Stimulated activated naive CD8-positive, alpha-beta T cell treated with anti-CD3 and anti-CD28 coated beads, Interleukin-15, amount 100 ng/mL, for 72 hours (primary cell): ENCODE results near the gene FUBP3.
"Not testable (repeated sequence)": the region's sequence is repeated elsewhere in the genome, so short reads cannot be mapped to it uniquely, and the experiment has no call there.

Experiments used
- ATAC-seq: fragments of 150-1000 bp; cut with Tn5 transposase; 2 replicates; pipeline ENCODE4 v1.10.0; 2021; ENCODE audit warnings: mild to moderate bottlenecking, moderate library complexity
- DNase-seq, 2 donors: peaks; one replicate each; pipeline ENCODE4 v3.0.0; 2021 to 2022
- H3K27ac Mint-ChIP-seq, 2 donors: one replicate each; pipeline ENCODE4 v1.8.0; 2022; ENCODE audit warnings: mild to moderate bottlenecking in 2 of 2, mixed read lengths in 2 of 2, moderate library complexity in 2 of 2
- H3K27me3 Mint-ChIP-seq: one replicate; pipeline ENCODE4 v1.8.0; 2022; ENCODE audit warnings: mixed read lengths
- H3K4me1 Mint-ChIP-seq: one replicate; pipeline ENCODE4 v1.8.0; 2022; ENCODE audit warnings: mild to moderate bottlenecking, mixed read lengths
- H3K4me3 Mint-ChIP-seq, 2 donors: one replicate each; pipeline ENCODE4 v1.8.0; 2022; ENCODE audit warnings: mild to moderate bottlenecking in 2 of 2, mixed read lengths in 2 of 2, moderate library complexity in 1 of 2
- H3K9me3 Mint-ChIP-seq, 2 donors: one replicate each; pipeline ENCODE4 v1.8.0; 2022; ENCODE audit warnings: mixed read lengths in 2 of 2

FUBP3 gene

GRCh38 chr9:130666393-130667119 lies 87.2 kb downstream of the FUBP3 start:
- peaks cover 46% of the 10 kb centered on the region for H3K4me1 Mint-ChIP-seq
- peaks cover 73% of the 10 kb centered on the region for H3K27me3 Mint-ChIP-seq
- H3K27ac Mint-ChIP-seq, result no peak overlapping the region
- DNase-seq (no peak), ATAC-seq (no peak)
- no peaks in the 10 kb centered on the region for H3K9me3 Mint-ChIP-seq
- no peak overlapping the region for H3K4me3 Mint-ChIP-seq

DNA sequence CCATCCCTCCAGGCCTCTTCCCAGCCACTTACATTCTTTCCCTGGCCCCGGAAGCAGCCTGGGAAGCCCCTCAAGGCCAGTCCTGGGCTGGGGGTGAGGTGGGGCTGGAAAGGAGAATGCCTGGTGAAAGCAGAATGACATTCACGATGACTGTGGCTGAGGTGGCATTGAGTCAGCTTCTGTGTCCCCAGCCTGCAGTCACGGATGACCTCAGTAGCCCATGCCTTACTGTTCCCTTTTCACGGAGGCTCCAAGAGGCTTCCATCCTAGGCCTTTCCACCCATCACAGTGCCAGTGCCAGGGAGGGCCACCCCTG lies 87.7 kb downstream of the FUBP3 start:
- Mint-ChIP-seq H3K27ac (no peak overlapping the region), H3K4me3 (no peak overlapping the region), H3K27me3 (peaks cover 68% of the 10 kb centered on the region), H3K4me1 (peaks cover 41% of the 10 kb centered on the region), H3K9me3 (no peaks in the 10 kb centered on the region)
- no peak for DNase-seq
- no peak for ATAC-seq

DNA sequence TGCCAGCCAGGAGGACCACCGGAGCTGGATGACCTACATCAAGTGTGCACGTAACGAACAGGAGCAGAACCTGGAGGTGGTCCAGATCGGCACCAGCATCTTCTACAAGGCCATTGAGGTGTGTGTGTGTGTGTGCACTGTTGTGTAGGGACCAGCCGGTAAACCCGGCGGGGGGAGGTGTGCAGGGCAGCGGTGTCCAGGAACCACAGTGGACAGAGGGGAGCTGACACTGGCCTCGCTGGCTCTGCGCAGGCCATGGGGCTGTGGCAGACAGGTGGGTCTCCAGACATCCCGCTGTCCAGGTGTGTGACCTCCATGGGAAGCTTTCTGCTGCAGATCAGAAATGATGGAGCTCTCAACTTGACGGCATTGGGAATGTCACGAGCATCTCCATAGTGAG lies 88.8 kb downstream of the FUBP3 start:
- Mint-ChIP-seq H3K27me3 (peaks cover 57% of the 10 kb centered on the region), H3K9me3 (no peaks in the 10 kb centered on the region), H3K4me3 (no peak overlapping the region), H3K27ac (no peak overlapping the region), H3K4me1 (peaks cover 29% of the 10 kb centered on the region)
- DNase-seq (no peak), ATAC-seq (no peak)

- Mint-ChIP-seq H3K9me3 (no peaks in the 10 kb centered on the region), H3K4me3 (no peak overlapping the region), H3K27me3 (peaks cover 52% of the 10 kb centered on the region)
These were observed 89.3 kb downstream of the FUBP3 start for GRCh38 chr9:130668659-130669058.

DNA sequence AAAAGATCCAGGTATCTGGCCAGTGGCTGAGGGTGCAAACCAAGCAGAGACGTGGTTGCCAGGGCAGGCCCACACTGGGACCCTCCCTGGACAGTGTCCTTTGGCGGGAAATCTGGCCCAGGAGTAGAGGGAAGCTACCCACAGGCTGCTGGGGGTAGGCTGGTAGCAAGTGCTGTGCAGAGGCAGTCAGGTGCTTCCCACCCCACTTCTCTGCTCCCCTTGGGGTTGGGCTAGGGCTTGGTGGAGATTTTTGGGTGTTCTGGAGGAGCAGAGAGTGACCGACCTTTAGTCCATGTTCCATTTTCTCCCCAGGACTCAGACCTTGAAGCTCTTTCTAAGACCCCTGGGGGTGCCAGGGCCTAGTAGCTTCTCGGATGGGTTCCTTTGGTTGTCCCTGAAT lies 90.6 kb downstream of the FUBP3 start:
- peaks cover 16% of the 10 kb centered on the region for H3K4me1 Mint-ChIP-seq
- H3K4me3 Mint-ChIP-seq, result no peak overlapping the region
- H3K27me3 Mint-ChIP-seq, result peaks cover 39% of the 10 kb centered on the region
- no peak for DNase-seq
- ATAC-seq, result no peak
- H3K27ac Mint-ChIP-seq, result no peak overlapping the region
- no peaks in the 10 kb centered on the region for H3K9me3 Mint-ChIP-seq

More at GRCh38 chr9:130668659-130669058, 89.3 kb downstream of the FUBP3 start:
- ATAC-seq, result no peak
- no peak for DNase-seq
- no peak overlapping the region for H3K27ac Mint-ChIP-seq
- peaks cover 27% of the 10 kb centered on the region for H3K4me1 Mint-ChIP-seq

GRCh38 chr9:130670644-130671043 lies 91.3 kb downstream of the FUBP3 start:
- H3K9me3 Mint-ChIP-seq, result no peaks in the 10 kb centered on the region
- H3K27ac Mint-ChIP-seq, result no peak overlapping the region
- peaks cover 9% of the 10 kb centered on the region for H3K4me1 Mint-ChIP-seq
- no peak for ATAC-seq
- no peak for DNase-seq
- no peak overlapping the region for H3K4me3 Mint-ChIP-seq
- peaks cover 32% of the 10 kb centered on the region for H3K27me3 Mint-ChIP-seq

DNA sequence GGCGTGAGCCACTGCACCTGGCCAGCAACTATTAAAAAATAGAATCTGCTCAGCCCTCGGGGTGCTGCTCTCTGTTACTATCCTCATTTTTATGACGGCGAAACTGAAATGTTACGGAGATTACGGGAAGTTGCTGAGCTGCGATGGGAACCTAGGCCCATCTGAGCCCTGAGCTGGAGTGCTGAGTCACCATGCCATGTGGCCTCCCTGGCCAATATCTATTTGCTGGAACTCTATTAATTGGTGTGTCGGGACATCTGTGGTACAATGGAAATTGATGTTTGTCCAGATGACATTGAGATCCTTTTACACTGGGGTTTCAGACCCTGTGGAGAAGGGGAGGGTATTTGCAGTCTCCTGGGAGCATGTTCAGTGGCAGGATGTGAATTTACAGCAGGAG lies 93.1 kb downstream of the FUBP3 start:
- no peak overlapping the region for H3K27ac Mint-ChIP-seq
- no peaks in the 10 kb centered on the region for H3K9me3 Mint-ChIP-seq
- ATAC-seq (no peak), DNase-seq (no peak)
- H3K4me3 Mint-ChIP-seq, result no peak overlapping the region
- H3K4me1 Mint-ChIP-seq, result no peaks in the 10 kb centered on the region
- H3K27me3 Mint-ChIP-seq, result peaks cover 14% of the 10 kb centered on the region

- H3K27me3 Mint-ChIP-seq, result peaks cover 9% of the 10 kb centered on the region
- H3K9me3 Mint-ChIP-seq, result no peaks in the 10 kb centered on the region
- no peak overlapping the region for H3K27ac Mint-ChIP-seq
- no peak overlapping the region for H3K4me3 Mint-ChIP-seq
- no peaks in the 10 kb centered on the region for H3K4me1 Mint-ChIP-seq
- ATAC-seq, result no peak
- no peak for DNase-seq
These were observed 93.7 kb downstream of the FUBP3 start for GRCh38 chr9:130672933-130673615.

DNA sequence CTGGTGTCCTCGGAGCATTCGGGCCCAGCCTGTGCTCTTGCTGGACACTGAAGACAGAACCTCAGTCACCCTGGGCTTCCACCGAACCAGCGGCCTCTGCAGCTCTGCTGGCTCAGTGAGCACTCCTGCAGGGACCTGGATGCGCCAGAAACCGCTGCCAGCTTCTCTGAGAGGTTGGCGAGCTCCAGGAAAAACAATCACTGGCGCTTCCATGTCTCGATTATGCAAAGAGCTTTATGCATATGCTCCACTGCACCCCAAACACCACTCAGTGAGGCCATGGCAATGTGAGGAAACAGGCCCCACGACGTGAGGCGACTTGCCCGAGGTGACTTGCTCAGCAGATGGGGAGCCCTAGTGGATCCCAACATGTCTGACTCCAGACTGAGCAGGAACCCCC lies 96.0 kb downstream of the FUBP3 start:
- DNase-seq, result no peak
- Mint-ChIP-seq H3K4me3 (no peak overlapping the region), H3K27me3 (peaks cover 24% of the 10 kb centered on the region), H3K9me3 (no peaks in the 10 kb centered on the region), H3K27ac (no peak overlapping the region), H3K4me1 (no peaks in the 10 kb centered on the region)
- ATAC-seq, result no peak

DNA sequence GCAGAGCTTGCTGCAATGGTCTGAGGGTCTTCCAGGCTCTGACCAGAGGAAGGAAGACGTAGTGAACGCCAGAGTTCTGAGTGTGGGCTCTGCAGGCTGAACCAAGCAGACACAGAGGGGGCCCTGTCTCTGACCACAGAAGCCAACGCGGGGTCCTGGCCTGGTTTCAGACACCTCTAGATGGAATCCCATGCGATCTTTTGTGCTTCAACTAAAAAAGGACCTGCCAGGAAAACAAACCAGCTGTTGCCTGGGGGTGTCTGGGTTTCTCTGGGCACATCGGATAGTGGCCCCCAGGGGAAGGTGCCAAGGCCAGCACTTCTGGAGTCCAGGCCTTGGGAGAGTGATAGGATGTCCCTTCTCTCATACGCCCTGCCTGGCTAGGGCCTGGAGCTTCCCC lies 97.9 kb downstream of the FUBP3 start:
- ATAC-seq (no peak), DNase-seq (no peak)
- Mint-ChIP-seq H3K9me3 (no peaks in the 10 kb centered on the region), H3K4me1 (peaks cover 5% of the 10 kb centered on the region), H3K4me3 (no peak overlapping the region), H3K27ac (no peak overlapping the region), H3K27me3 (peaks cover 24% of the 10 kb centered on the region)

DNA sequence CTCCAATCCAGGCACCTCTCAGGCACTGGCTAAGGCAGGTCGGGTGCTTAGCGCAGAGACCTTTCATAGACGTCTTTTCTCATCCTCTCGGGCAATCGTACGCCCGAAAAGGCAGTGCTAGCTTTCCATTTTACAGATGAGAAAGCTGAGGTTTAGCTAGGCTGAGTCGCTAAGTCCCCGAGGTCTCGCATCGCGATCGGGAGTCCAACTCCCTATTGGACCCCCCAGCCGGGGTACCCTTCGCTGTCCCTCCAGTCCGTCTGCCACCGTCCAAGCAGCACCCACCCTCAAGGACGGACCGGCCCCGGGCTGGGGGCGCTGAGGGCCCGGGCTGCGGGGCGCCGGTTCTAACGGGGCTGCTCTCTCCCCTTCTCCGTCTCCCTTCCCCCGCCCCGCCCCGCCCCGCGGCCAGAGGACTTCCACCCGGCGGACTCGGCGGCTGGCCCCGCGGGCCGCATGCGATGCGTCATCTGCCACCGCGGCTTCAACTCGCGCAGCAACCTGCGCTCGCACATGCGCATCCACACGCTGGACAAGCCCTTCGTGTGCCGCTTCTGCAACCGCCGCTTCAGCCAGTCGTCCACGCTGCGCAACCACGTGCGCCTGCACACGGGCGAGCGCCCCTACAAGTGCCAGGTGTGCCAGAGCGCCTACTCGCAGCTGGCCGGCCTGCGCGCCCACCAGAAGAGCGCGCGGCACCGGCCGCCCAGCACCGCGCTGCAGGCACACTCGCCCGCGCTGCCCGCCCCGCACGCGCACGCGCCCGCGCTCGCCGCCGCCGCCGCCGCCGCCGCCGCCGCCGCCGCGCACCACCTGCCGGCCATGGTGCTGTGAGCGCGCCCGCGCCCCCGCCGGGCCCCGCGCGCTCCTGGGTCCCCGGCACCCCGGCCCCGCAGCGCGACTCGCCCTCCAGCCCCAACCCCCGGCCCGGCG lies 101.7 kb downstream of the FUBP3 start:
- peak; percentile 70 for ATAC-seq

GRCh38 chr9:130681769-130682420 lies 102.5 kb downstream of the FUBP3 start:
- Mint-ChIP-seq H3K27me3 (peaks cover 24% of the 10 kb centered on the region), H3K4me1 (peaks cover 11% of the 10 kb centered on the region), H3K27ac (no peak overlapping the region), H3K9me3 (no peaks in the 10 kb centered on the region), H3K4me3 (peak overlapping the region; percentile 93 to 97)
- ATAC-seq, result peak; percentile 68
- DNase-seq, result peak; percentile 42 to 52

More for the DNA sequence above, 101.7 kb downstream of the FUBP3 start:
- no peaks in the 10 kb centered on the region for H3K9me3 Mint-ChIP-seq
- H3K4me3 Mint-ChIP-seq, result peak overlapping the region; percentile 93 to 97
- DNase-seq, result peak; percentile 63 to 69
- H3K27me3 Mint-ChIP-seq, result peaks cover 24% of the 10 kb centered on the region
- peaks cover 11% of the 10 kb centered on the region for H3K4me1 Mint-ChIP-seq
- no peak overlapping the region for H3K27ac Mint-ChIP-seq

DNA sequence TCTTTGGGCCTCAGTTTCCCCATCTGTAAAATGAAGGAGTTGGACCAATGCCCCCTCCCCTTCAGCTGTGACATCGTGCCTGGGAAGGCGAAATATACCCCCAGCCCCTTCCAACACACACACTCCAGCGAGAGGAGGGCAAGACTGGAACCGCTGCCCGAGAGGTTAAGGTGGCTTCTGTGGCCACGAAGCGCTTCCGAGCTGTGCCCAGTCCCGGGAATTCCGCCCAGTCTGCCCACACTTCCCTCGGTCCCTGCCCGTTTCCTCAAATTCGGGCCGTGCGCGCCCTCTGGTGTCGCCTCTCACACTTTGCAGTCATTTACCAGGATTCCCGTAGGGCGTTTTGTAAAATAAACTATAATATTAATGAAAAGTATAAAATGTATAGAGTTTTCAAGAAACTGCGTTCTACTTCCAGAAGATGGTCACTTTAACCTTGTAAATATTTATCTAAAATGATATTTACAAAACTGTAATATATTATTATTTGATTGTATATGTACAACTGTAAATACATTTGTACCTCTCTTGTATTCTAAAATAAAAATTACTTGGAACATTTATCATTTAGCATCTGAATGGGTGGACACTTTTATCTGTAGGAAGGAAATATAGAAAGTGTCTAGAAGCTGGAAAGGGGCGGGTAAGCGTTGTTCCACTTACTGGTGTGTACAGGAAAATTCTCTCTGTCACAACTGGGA lies 103.2 kb downstream of the FUBP3 start:
- DNase-seq (peak; percentile 37 to 39), ATAC-seq (peak; percentile 10)
- Mint-ChIP-seq H3K4me1 (peaks cover 11% of the 10 kb centered on the region), H3K27me3 (peaks cover 24% of the 10 kb centered on the region), H3K4me3 (peak overlapping the region; percentile 93 to 97), H3K27ac (peak overlapping the region in 1 of 2 donors; percentile 86), H3K9me3 (no peaks in the 10 kb centered on the region)

- no peak for DNase-seq
- Mint-ChIP-seq H3K27me3 (peaks cover 3% of the 10 kb centered on the region), H3K9me3 (no peaks in the 10 kb centered on the region), H3K4me1 (peaks cover 22% of the 10 kb centered on the region), H3K27ac (no peak overlapping the region), H3K4me3 (no peak overlapping the region)
- no peak for ATAC-seq
These were observed 105.7 kb downstream of the FUBP3 start for GRCh38 chr9:130685104-130685503.

- H3K4me3 Mint-ChIP-seq, H3K27ac Mint-ChIP-seq, H3K9me3 Mint-ChIP-seq, DNase-seq, H3K27me3 Mint-ChIP-seq, ATAC-seq: not testable (repeated sequence)
- peaks cover 22% of the 10 kb centered on the region for H3K4me1 Mint-ChIP-seq
These were observed 106.6 kb downstream of the FUBP3 start for GRCh38 chr9:130685945-130686344.
